Measurements from ENCODE around the gene RASSF7. TPM values are rescaled to one million over a fixed set of nuclear protein-coding genes. Genes with fewer than 3 reads are reported as not detected.
A peak's percentile ranks its signal among the peaks of the same experiment; 100 is the strongest.

Gene RASSF7
- total and polyA plus RNA-seq, 11 donors = 1.1 to 15.5 (median 5.7) TPM

DNA sequence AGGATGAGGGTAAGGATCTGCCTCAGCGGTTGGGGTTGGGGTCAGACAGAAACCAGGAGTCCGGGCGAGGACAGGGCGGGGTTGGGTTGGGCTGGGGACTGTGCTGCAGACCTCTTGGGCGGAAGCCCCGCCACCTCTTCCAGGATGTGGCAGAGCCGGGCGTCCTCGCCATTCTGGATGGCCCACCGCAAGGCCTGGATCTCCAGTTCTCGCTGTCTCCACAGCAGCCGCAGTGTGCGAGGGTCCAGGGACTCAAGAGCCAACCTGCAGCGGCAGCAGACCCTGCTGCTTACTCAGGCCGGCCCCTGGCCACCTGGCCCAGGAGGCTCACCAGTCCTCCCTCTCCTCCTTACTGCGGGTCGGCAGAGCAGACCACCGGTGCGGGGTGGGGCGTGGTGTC is 2.3 kb upstream of the RASSF7 start:
- TF ChIP-seq POLR2A (IDR thresholded peaks at IDR 0.05) = no peak
- TF ChIP-seq, protein P1, sequence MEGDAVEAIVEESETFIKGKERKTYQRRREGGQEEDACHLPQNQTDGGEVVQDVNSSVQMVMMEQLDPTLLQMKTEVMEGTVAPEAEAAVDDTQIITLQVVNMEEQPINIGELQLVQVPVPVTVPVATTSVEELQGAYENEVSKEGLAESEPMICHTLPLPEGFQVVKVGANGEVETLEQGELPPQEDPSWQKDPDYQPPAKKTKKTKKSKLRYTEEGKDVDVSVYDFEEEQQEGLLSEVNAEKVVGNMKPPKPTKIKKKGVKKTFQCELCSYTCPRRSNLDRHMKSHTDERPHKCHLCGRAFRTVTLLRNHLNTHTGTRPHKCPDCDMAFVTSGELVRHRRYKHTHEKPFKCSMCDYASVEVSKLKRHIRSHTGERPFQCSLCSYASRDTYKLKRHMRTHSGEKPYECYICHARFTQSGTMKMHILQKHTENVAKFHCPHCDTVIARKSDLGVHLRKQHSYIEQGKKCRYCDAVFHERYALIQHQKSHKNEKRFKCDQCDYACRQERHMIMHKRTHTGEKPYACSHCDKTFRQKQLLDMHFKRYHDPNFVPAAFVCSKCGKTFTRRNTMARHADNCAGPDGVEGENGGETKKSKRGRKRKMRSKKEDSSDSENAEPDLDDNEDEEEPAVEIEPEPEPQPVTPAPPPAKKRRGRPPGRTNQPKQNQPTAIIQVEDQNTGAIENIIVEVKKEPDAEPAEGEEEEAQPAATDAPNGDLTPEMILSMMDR (IDR thresholded peaks at IDR 0.05) = no peak
- 89 to 94% (median 90%) methylated on average over 12 to 20 of the region's 20 CpGs for WGBS, 4 donors
- H3K9me3 ChIP-seq = no peaks in the 10 kb centered on the region
- intact Hi-C loops (cut with DNase I) = loop anchor here in 7 of 10 donors (2.0 to 5.0 kb wide), 4 partner anchors 69 to 169 kb away; partner anchors contain the start of gene SCT (in 1 of the 7)
- no peak overlapping the region for H3K27ac ChIP-seq
- DNase-seq (peak in 1 of 5 donors; percentile 22), ATAC-seq (no peak)
- no peaks in the 10 kb centered on the region for H3K36me3 ChIP-seq
- H3K4me3 ChIP-seq = no peak overlapping the region
- H3K27me3 ChIP-seq = peaks cover 27 to 60% (median 49%) of the 10 kb centered on the region in 9 donors
- H3K4me1 ChIP-seq = peaks cover 0 to 39% (median 22%) of the 10 kb centered on the region in 12 donors

DNA sequence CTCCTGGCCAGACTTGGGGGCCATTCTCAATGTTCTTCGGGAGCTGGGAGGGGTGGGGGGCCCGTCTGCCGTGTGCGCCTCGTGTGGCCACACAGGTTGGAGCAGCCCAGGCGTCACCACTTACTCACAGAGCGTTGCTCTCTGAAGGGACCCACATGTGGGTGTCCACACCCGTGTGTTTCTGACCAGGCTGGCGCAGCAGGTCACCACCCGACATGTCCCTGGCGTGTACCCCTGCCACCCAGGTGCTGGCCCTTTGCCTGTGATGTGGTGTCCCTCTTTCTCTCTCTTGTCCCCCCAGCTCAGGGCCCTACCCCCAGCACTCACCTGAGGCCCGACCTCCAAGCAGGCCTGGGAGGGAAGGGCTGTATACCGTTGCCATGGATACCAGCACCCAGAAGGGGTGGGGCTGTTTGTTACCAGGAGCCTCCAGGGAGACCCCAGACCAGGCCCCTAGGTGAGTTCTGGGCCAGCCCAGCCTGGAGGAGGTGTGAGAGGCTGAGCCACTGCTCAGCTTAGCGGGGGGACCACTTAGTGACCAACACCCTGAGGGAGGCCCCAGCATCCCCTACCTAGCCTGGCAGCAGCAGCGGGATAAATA is 1.6 kb upstream of the RASSF7 start:
- TF ChIP-seq POLR2A (IDR thresholded peaks at IDR 0.05) = no peak
- TF ChIP-seq, protein P1 (IDR thresholded peaks at IDR 0.05) = no peak
- ATAC-seq (no peak), DNase-seq (peak in 1 of 5 donors; percentile 27)
- H3K27ac ChIP-seq = no peak overlapping the region
- H3K9me3 ChIP-seq = no peaks in the 10 kb centered on the region
- no peak overlapping the region for H3K4me3 ChIP-seq
- H3K27me3 ChIP-seq = peaks cover 25 to 54% (median 43%) of the 10 kb centered on the region in 9 donors
- WGBS, 4 donors = 80 to 87% (median 84%) methylated on average over 10 to 15 of the region's 15 CpGs
- intact Hi-C loops (cut with DNase I) = loop anchor here in 7 of 10 donors (2.0 to 5.0 kb wide), 4 partner anchors 68 to 168 kb away; partner anchors contain the start of gene SCT (in 1 of the 7)
- H3K36me3 ChIP-seq = no peaks in the 10 kb centered on the region
- peaks cover 0 to 39% (median 22%) of the 10 kb centered on the region in 12 donors for H3K4me1 ChIP-seq

DNA sequence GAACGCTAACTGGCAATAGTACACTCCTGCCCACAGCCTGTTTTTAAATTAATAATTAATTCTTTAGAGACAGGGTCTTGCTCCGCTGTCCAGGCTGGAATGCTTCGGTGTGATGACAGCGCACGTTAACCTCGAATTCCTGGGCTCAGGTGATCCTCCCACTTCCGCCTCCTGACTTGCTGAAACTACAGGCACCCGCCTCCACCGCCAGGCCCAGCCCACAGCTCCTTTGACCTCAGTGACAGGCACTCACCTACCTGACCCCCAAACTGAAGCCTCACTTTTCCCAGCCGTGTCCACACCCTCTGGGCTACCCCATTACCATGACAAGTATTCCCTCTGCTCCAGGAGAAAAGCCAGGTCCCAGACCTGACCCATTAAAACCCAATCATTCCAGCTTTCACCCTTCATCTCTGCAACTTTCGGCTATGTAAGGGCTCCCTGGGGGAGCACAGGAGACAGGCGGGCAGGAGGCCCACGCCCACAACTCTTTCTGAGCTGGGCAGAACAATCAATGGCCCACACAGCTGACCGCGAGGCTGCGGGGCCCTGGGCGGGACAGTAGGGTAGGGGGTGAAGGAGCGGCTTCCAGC is 962 bp upstream of the RASSF7 start:
- no peak for ATAC-seq
- Histone ChIP-seq H3K27me3 (peaks cover 21 to 47% (median 36%) of the 10 kb centered on the region in 9 donors), H3K4me1 (peaks cover 0 to 32% (median 18%) of the 10 kb centered on the region in 12 donors), H3K4me3 (peak overlapping the region; percentile 64 to 96 (median 80)), H3K9me3 (no peaks in the 10 kb centered on the region), H3K27ac (peak overlapping the region in 4 of 12 donors; percentile 20 to 77 (median 43)), H3K36me3 (no peaks in the 10 kb centered on the region)
- intact Hi-C loops (cut with DNase I) = loop anchor here in 7 of 10 donors (2.0 to 5.0 kb wide), 4 partner anchors 67 to 167 kb away; partner anchors contain the start of gene SCT (in 1 of the 7)
- WGBS, 4 donors = 79 to 92% (median 81%) methylated on average over 13 to 18 of the region's 18 CpGs
- TF ChIP-seq POLR2A (IDR thresholded peaks at IDR 0.05) = no peak
- TF ChIP-seq, protein P1 (IDR thresholded peaks at IDR 0.05) = no peak
- peak in 1 of 5 donors; percentile 26 for DNase-seq
